ENCODE data around the gene ECEL1. TPM values are rescaled to one million over a fixed set of nuclear protein-coding genes. Genes with fewer than 3 reads are reported as not detected.

Gene ECEL1
- total and polyA plus RNA-seq, 2 donors (not counting 1 experiment from before 2014, with no cell fraction given), result 0.47 TPM; not detected in 1

- no peak overlapping the region for H3K4me3 ChIP-seq (ENCODE audit: control extremely low read depth in 1 of 5, extremely low read depth in 1 of 5, insufficient read depth in 1 of 5, low read depth in 2 of 5, low read length in 4 of 5)
- H3K36me3 ChIP-seq (replicated peaks in 1 of 2; ENCODE audit: control extremely low read depth in 1 of 2, control insufficient read depth in 1 of 2, extremely low read depth in 1 of 2, insufficient read depth in 2 of 2, low read length in 1 of 2), result no peaks in the 10 kb centered on the region
- Mint-ChIP-seq H3K27ac (no peak overlapping the region), H3K4me1 (peaks cover 7% of the 10 kb centered on the region), H3K27me3 (peaks cover 24% of the 10 kb centered on the region), H3K4me3 (no peak overlapping the region), H3K9me3 (ENCODE audit: insufficient read depth) (no peaks in the 10 kb centered on the region)
- H3K9ac ChIP-seq (ENCODE audit: low read length), result no peak overlapping the region
- ChIA-PET CTCF (no interaction called here), POLR2A (no interaction called here)
- no peaks in the 10 kb centered on the region for H4K20me1 ChIP-seq (ENCODE audit: control insufficient read depth, insufficient read depth, low read length, poor library complexity, severe bottlenecking)
- peaks cover 3 to 5% of the 10 kb centered on the region in 2 donors for H3K4me1 ChIP-seq (ENCODE audit: control insufficient read depth in 2 of 2, insufficient read depth in 2 of 2, low read length in 2 of 2)
- H3K9me3 ChIP-seq (ENCODE audit: control extremely low read depth in 1 of 3, control insufficient read depth in 2 of 3, insufficient read depth in 1 of 3, low read length in 2 of 3), result no peaks in the 10 kb centered on the region
- H3K79me2 ChIP-seq (ENCODE audit: control insufficient read depth, insufficient read depth, low read length), result no peaks in the 10 kb centered on the region
- H2AFZ ChIP-seq (ENCODE audit: insufficient read depth, low read depth, low read length, poor library complexity, severe bottlenecking), result no peak overlapping the region
- H3K27ac ChIP-seq (ENCODE audit: low read length in 2 of 2), result no peak overlapping the region
- TF ChIP-seq EZH2 (IDR thresholded peaks at IDR 0.05; ENCODE audit: borderline replicate concordance, insufficient read depth, low read depth, low read length, poor library complexity, severe bottlenecking), result no peak
- TF ChIP-seq, protein P1, sequence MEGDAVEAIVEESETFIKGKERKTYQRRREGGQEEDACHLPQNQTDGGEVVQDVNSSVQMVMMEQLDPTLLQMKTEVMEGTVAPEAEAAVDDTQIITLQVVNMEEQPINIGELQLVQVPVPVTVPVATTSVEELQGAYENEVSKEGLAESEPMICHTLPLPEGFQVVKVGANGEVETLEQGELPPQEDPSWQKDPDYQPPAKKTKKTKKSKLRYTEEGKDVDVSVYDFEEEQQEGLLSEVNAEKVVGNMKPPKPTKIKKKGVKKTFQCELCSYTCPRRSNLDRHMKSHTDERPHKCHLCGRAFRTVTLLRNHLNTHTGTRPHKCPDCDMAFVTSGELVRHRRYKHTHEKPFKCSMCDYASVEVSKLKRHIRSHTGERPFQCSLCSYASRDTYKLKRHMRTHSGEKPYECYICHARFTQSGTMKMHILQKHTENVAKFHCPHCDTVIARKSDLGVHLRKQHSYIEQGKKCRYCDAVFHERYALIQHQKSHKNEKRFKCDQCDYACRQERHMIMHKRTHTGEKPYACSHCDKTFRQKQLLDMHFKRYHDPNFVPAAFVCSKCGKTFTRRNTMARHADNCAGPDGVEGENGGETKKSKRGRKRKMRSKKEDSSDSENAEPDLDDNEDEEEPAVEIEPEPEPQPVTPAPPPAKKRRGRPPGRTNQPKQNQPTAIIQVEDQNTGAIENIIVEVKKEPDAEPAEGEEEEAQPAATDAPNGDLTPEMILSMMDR (IDR thresholded peaks at IDR 0.05), result no peak
- DNase-seq, result no peak
- intact Hi-C loops (cut with micrococcal nuclease), result no loop called here
- H3K4me2 ChIP-seq (replicated peaks; ENCODE audit: low read depth, low read length, poor library complexity, severe bottlenecking), result no peak overlapping the region
- H3K27me3 ChIP-seq (replicated peaks in 1 of 4; ENCODE audit: control extremely low read depth in 1 of 4, control insufficient read depth in 3 of 4, insufficient read depth in 4 of 4, low read length in 3 of 4), result peaks cover 0 to 24% (median 7%) of the 10 kb centered on the region in 4 experiments
- ATAC-seq (ENCODE audit: low read depth), result no peak
- 89% methylated on average over 6 of the region's 7 CpGs for WGBS (ENCODE audit: insufficient coverage)
Observed at GRCh38 chr2:232508251-232508650, 20.6 kb upstream of the ECEL1 start.

DNA sequence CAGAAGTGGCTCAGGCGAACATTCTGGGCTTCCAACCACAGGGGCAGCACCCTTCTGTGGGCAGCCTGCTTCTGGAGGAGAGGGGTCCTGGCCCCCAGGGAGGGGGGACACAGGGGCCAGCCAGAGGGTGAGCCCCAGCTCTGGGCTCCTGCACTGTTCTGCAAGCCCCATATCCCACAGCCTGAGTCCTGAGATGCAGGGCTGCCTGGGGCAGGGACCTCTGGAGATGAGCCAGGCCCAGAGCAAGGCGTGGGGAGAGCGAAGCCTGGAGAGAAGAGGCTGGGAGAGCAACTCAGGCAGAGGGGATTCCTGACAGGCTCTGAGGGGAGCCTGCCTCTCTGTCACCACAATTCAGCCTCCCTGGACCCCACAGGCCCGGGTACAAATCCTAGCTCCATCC lies 19.1 kb upstream of the ECEL1 start:
- H3K9ac ChIP-seq (ENCODE audit: low read length), result no peak overlapping the region
- Mint-ChIP-seq H3K27ac (no peak overlapping the region), H3K27me3 (peaks cover 27% of the 10 kb centered on the region), H3K9me3 (ENCODE audit: insufficient read depth) (no peaks in the 10 kb centered on the region), H3K4me1 (peaks cover 14% of the 10 kb centered on the region), H3K4me3 (no peak overlapping the region)
- H3K36me3 ChIP-seq (replicated peaks in 1 of 2; ENCODE audit: control extremely low read depth in 1 of 2, control insufficient read depth in 1 of 2, extremely low read depth in 1 of 2, insufficient read depth in 2 of 2, low read length in 1 of 2), result no peaks in the 10 kb centered on the region
- H3K4me2 ChIP-seq (replicated peaks; ENCODE audit: low read depth, low read length, poor library complexity, severe bottlenecking), result no peak overlapping the region
- no peak for TF ChIP-seq EZH2 (IDR thresholded peaks at IDR 0.05; ENCODE audit: borderline replicate concordance, insufficient read depth, low read depth, low read length, poor library complexity, severe bottlenecking)
- TF ChIP-seq, protein P1 (IDR thresholded peaks at IDR 0.05), result no peak
- no peak for DNase-seq
- no peak for ATAC-seq (ENCODE audit: low read depth)
- no peaks in the 10 kb centered on the region for H4K20me1 ChIP-seq (ENCODE audit: control insufficient read depth, insufficient read depth, low read length, poor library complexity, severe bottlenecking)
- no peak overlapping the region for H2AFZ ChIP-seq (ENCODE audit: insufficient read depth, low read depth, low read length, poor library complexity, severe bottlenecking)
- ChIA-PET POLR2A (no interaction called here), CTCF (no interaction called here)
- H3K27ac ChIP-seq (ENCODE audit: low read length in 2 of 2), result no peak overlapping the region
- WGBS (ENCODE audit: insufficient coverage), result 89% methylated on average over 3 of the region's 4 CpGs
- H3K79me2 ChIP-seq (ENCODE audit: control insufficient read depth, insufficient read depth, low read length), result no peaks in the 10 kb centered on the region
- H3K9me3 ChIP-seq (ENCODE audit: control extremely low read depth in 1 of 3, control insufficient read depth in 2 of 3, insufficient read depth in 1 of 3, low read length in 2 of 3), result no peaks in the 10 kb centered on the region
- H3K4me1 ChIP-seq (ENCODE audit: control insufficient read depth in 2 of 2, insufficient read depth in 2 of 2, low read length in 2 of 2), result peaks cover 3 to 11% of the 10 kb centered on the region in 2 donors
- H3K4me3 ChIP-seq (ENCODE audit: control extremely low read depth in 1 of 5, extremely low read depth in 1 of 5, insufficient read depth in 1 of 5, low read depth in 2 of 5, low read length in 4 of 5), result no peak overlapping the region
- peaks cover 0 to 32% (median 7%) of the 10 kb centered on the region in 4 experiments for H3K27me3 ChIP-seq (replicated peaks in 1 of 4; ENCODE audit: control extremely low read depth in 1 of 4, control insufficient read depth in 3 of 4, insufficient read depth in 4 of 4, low read length in 3 of 4)
- intact Hi-C loops (cut with micrococcal nuclease), result no loop called here

Measured in B cell (primary cell).